H1 (cell line): ENCODE data around the gene KCNMA1. TPM values are rescaled to one million over a fixed set of nuclear protein-coding genes. Genes with fewer than 3 reads are reported as not detected.

ENCODE experiments used
- CTCF ChIA-PET: fragments of 300-600 bp; sonication (Branson Sonifier 250); formaldehyde crosslinking; loops from one replicate; lab custom pipeline; 2021; ENCODE audit not compliant: partially characterized antibody; lab: Charles Lee
- POLR2A ChIA-PET: fragments of 300-600 bp; sonication (Branson Sonifier 250); formaldehyde crosslinking; loops from one replicate; lab custom pipeline; 2021; ENCODE audit warnings: inconsistent platforms; ENCODE audit not compliant: partially characterized antibody; lab: Charles Lee
- DNase-seq, 2 experiments: peaks; one replicate each; pipeline versions ENCODE4 v3.0.0 to v3.0.0-alpha.2; 2010 to 2022; ENCODE audit warnings: low spot score in 2 of 2, low read depth in 1 of 2, mixed read lengths in 1 of 2
- FAIRE-seq: peaks from 2 replicates; lab custom pipeline; 2011; peaks lifted over from hg19 to GRCh38; lab: Jason Lieb, UNC
- H2AFZ ChIP-seq: 2 replicates; pipeline ENCODE4 v1.8.1; 2012; ENCODE audit warnings: low read length, inconsistent platforms
- H2AK5ac ChIP-seq: 2 replicates; pipeline ENCODE4 v1.6.1; 2013; ENCODE audit warnings: low read depth, low read length
- H2BK120ac ChIP-seq: replicated peaks from 2 replicates; pipeline ENCODE3; 2013; ENCODE audit warnings: low read depth, low read length, inconsistent platforms
- H2BK12ac ChIP-seq: 2 replicates; pipeline ENCODE4 v1.6.1; 2013; ENCODE audit warnings: low read depth, low read length
- H2BK15ac ChIP-seq: 2 replicates; pipeline ENCODE4 v1.6.1; 2013; ENCODE audit warnings: low read length
- H2BK20ac ChIP-seq: 2 replicates; pipeline ENCODE4 v1.6.1; 2013; ENCODE audit warnings: low read length
- H2BK5ac ChIP-seq: 2 replicates; pipeline ENCODE4 v1.6.1; 2013; ENCODE audit warnings: low read depth, low read length
- H3K14ac ChIP-seq: 2 replicates; pipeline ENCODE4 v1.6.1; 2013; ENCODE audit warnings: inconsistent platforms; ENCODE audit not compliant: insufficient read length
- H3K18ac ChIP-seq: 2 replicates; pipeline ENCODE4 v1.6.1; 2013; ENCODE audit warnings: low read length; ENCODE audit errors: extremely low read depth
- H3K23ac ChIP-seq: 2 replicates; pipeline ENCODE4 v1.6.1; 2013; ENCODE audit warnings: inconsistent platforms; ENCODE audit not compliant: insufficient read length
- H3K23me2 ChIP-seq: 2 replicates; pipeline ENCODE4 v1.6.1; 2013; ENCODE audit warnings: low read depth, low read length
- H3K27ac ChIP-seq: 2 replicates; pipeline ENCODE4 v1.6.1; 2011; ENCODE audit warnings: low read depth, low read length, inconsistent platforms
- H3K27me3 ChIP-seq, 4 experiments: replicated peaks in 1 of 4; 1 replicate in 1 of 4; 2 replicates in 3 of 4; pipeline versions ENCODE4 v1.6.1 to v1.8.1; 2011 to 2013; ENCODE audit warnings: low read length in 3 of 4, mild to moderate bottlenecking in 3 of 4, inconsistent platforms in 2 of 4, mixed read lengths in 2 of 4, moderate library complexity in 1 of 4; ENCODE audit not compliant: control insufficient read depth in 3 of 4, insufficient read depth in 3 of 4; ENCODE audit errors: extremely low read depth in 1 of 4
- H3K36me3 ChIP-seq, 4 experiments: 2 replicates each; pipeline versions ENCODE4 v1.6.1 to v1.8.1; 2011 to 2013; ENCODE audit warnings: mild to moderate bottlenecking in 4 of 4, low read length in 3 of 4, moderate library complexity in 2 of 4, control low read depth in 1 of 4, inconsistent platforms in 1 of 4; ENCODE audit not compliant: insufficient read depth in 4 of 4, control insufficient read depth in 2 of 4
- H3K4ac ChIP-seq: replicated peaks from 2 replicates; pipeline ENCODE3; 2013; ENCODE audit warnings: low read length, low read depth, mixed read lengths, inconsistent platforms; ENCODE audit not compliant: insufficient read length
- H3K4me1 ChIP-seq, 4 experiments: replicated peaks in 1 of 4; 1 replicate in 1 of 4; 2 replicates in 3 of 4; pipeline versions ENCODE4 v1.6.1 to v1.8.1; 2011 to 2013; ENCODE audit warnings: low read length in 3 of 4, inconsistent platforms in 2 of 4, mixed read lengths in 1 of 4; ENCODE audit not compliant: insufficient read depth in 4 of 4, control insufficient read depth in 3 of 4
- H3K4me2 ChIP-seq, 2 experiments: 2 replicates each; pipeline versions ENCODE4 v1.6.1 to v1.8.1; 2011 to 2013; ENCODE audit warnings: low read depth in 2 of 2, low read length in 2 of 2, control low read depth in 1 of 2, inconsistent platforms in 1 of 2, mild to moderate bottlenecking in 1 of 2; ENCODE audit not compliant: insufficient read depth in 1 of 2
- H3K4me3 ChIP-seq, 4 experiments: fragments of 200-600, 300-600 bp in 1 of 4; sonication (generic), shearing (Covaris generic), sonication (Bioruptor Twin) in 1 of 4; 2 replicates each; pipeline versions ENCODE4 v1.5.1 to v1.8.1; 2011 to 2016; ENCODE audit warnings: low read length in 4 of 4, low read depth in 3 of 4, control low read depth in 2 of 4, inconsistent platforms in 2 of 4, mild to moderate bottlenecking in 2 of 4, mixed read lengths in 1 of 4, moderate library complexity in 1 of 4; ENCODE audit not compliant: insufficient read depth in 2 of 4; ENCODE audit errors: extremely low read depth in 1 of 4
- H3K56ac ChIP-seq: replicated peaks from 2 replicates; pipeline ENCODE3; 2013; ENCODE audit warnings: low read depth, mild to moderate bottlenecking, mixed read lengths, low read length, inconsistent platforms; ENCODE audit not compliant: insufficient read length
- H3K79me1 ChIP-seq: 2 replicates; pipeline ENCODE4 v1.6.1; 2013; ENCODE audit warnings: low read depth, low read length, control low read depth
- H3K79me2 ChIP-seq, 2 experiments: 2 replicates each; pipeline versions ENCODE4 v1.6.1 to v1.8.1; 2012 to 2013; ENCODE audit warnings: low read length in 2 of 2, mild to moderate bottlenecking in 2 of 2, inconsistent platforms in 1 of 2; ENCODE audit not compliant: insufficient read depth in 2 of 2, control insufficient read depth in 1 of 2
- H3K9ac ChIP-seq, 4 experiments: replicated peaks in 1 of 4; 1 replicate in 1 of 4; 2 replicates in 3 of 4; pipeline versions ENCODE4 v1.6.1 to v1.8.1; 2011 to 2013; ENCODE audit warnings: low read depth in 3 of 4, low read length in 3 of 4, control low read depth in 2 of 4, mild to moderate bottlenecking in 2 of 4, moderate library complexity in 2 of 4, inconsistent platforms in 1 of 4; ENCODE audit errors: extremely low read depth in 1 of 4
- H3K9me3 ChIP-seq, 2 experiments: 2 replicates each; pipeline versions ENCODE4 v1.6.1 to v1.8.1; 2012 to 2013; ENCODE audit warnings: mild to moderate bottlenecking in 2 of 2, moderate library complexity in 2 of 2, control low read depth in 1 of 2, inconsistent platforms in 1 of 2, low read depth in 1 of 2, low read length in 1 of 2, mixed read lengths in 1 of 2; ENCODE audit not compliant: insufficient read depth in 2 of 2
- H4K20me1 ChIP-seq, 2 experiments: replicated peaks in 1 of 2; 2 replicates each; pipeline versions ENCODE3 to v1.8.1; 2011 to 2013; ENCODE audit warnings: inconsistent platforms in 2 of 2, low read length in 2 of 2, mild to moderate bottlenecking in 1 of 2; ENCODE audit not compliant: insufficient read depth in 2 of 2, control insufficient read depth in 1 of 2
- H4K5ac ChIP-seq: 2 replicates; pipeline ENCODE4 v1.6.1; 2013; ENCODE audit warnings: low read length, low read depth, mixed read lengths, inconsistent platforms; ENCODE audit not compliant: insufficient read length
- H4K8ac ChIP-seq: 2 replicates; pipeline ENCODE4 v1.8.0; 2013; ENCODE audit warnings: mild to moderate bottlenecking, moderate library complexity, low read length, inconsistent platforms; ENCODE audit not compliant: insufficient read depth; ENCODE audit errors: extremely low read depth
- H4K91ac ChIP-seq: replicated peaks from 2 replicates; pipeline ENCODE3; 2013; ENCODE audit warnings: low read length, mixed read lengths, inconsistent platforms; ENCODE audit not compliant: insufficient read length
- CEBPB ChIP-seq: IDR thresholded peaks from 2 replicates; pipeline ENCODE4 v1.6.1; 2012; ENCODE audit warnings: low read depth, low read length
- SUZ12 ChIP-seq: fragments of 200-600 bp; sonication (generic); IDR thresholded peaks from 2 replicates; pipeline ENCODE4 v1.6.1; 2012; ENCODE audit warnings: mild to moderate bottlenecking, inconsistent platforms, low read length, moderate library complexity, mixed read lengths
- WGBS, 2 experiments: shearing (Covaris generic) in 1 of 2; methylation state at CpG; one replicate each; pipeline versions ENCODE4 v1.1.6 to v1.1.7; 2013 to 2015; ENCODE audit warnings: low lambda C conversion rate in 2 of 2, mixed read lengths in 2 of 2, inconsistent platforms in 1 of 2, low coverage in 1 of 2, missing lambda C conversion rate in 1 of 2; ENCODE audit not compliant: insufficient replicate concordance in 2 of 2, insufficient coverage in 1 of 2, insufficient read length in 1 of 2; ENCODE audit errors: extremely low coverage in 1 of 2, missing lambda C conversion rate in 1 of 2; 5-methylcytosine and 5-hydroxymethylcytosine counted together
- polyA plus RNA-seq, 7 experiments: library from polyadenylated mRNA; depleted of rRNA in 3 of 7; stranded (reverse) in 5 of 7; unstranded in 2 of 7; fragments of >200 nt in 5 of 7; fragments of 200-250 nt in 2 of 7; gene quantifications; 1 replicate in 5 of 7; 2 replicates in 1 of 7; 4 replicates in 1 of 7; pipeline versions ENCODE4 v1.2.1 to v1.2.3, GENCODE V29; 2011 to 2013; ENCODE audit warnings: missing spikeins in 2 of 7, mixed read lengths in 2 of 7
- total RNA-seq: library from RNA; stranded (reverse); fragmentation: NEBNext Ultra II Directional; extraction: Animal tissue kit (Norgen Biotek cat#: 25700); gene quantifications from 2 replicates; pipeline ENCODE4 v1.2.1, GENCODE V29; 2021
- TF ChIP-seq, protein P1 (sequence below): IDR thresholded peaks from 2 replicates; pipeline ENCODE4 v1.6.1; 2011; ENCODE audit warnings: low read length, improper control_type of control experiment

Gene KCNMA1
- total and polyA plus RNA-seq, 2 of the 8 experiments (the other 6 are each of a cell fraction or from before 2014, with no cell fraction given) = 10.2 to 11.1 TPM

DNA sequence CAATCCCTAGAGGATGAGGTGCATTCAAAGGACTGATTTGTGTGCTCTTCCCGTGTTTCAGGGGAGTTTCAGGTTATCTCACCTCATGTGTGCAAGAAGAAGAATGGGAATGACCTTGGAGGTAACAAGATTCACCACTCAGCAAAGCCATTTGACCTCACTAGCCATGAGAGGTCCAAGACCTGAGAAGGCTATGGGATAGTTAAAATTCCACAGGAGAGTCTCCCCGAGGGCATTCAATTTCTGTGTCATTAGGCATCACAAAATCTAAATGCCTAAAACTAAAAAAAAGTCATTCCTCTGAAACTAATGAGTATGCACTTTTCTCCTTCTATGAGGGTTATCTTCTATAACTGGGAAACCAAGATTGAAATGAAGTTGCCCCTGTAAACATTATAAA is 433.4 kb downstream of the KCNMA1 start:
- Histone ChIP-seq H4K20me1 (no peaks in the 10 kb centered on the region), H2AK5ac (no peak overlapping the region), H3K18ac (no peak overlapping the region), H3K27ac (no peak overlapping the region), H3K23ac (no peak overlapping the region), H3K23me2 (no peaks in the 10 kb centered on the region), H3K4me3 (no peak overlapping the region), H4K5ac (no peak overlapping the region), H3K4me1 (0 out of 7 replicates have a peak, but pooled peaks cover 0 to 2% (median 0%) of the 10 kb centered on the region in 4 experiments), H3K56ac (no peak overlapping the region), H3K4ac (no peak overlapping the region), H3K14ac (no peak overlapping the region), H4K8ac (no peak overlapping the region), H3K4me2 (no peak overlapping the region), H3K79me2 (no peaks in the 10 kb centered on the region), H3K9me3 (no peaks in the 10 kb centered on the region), H3K9ac (no peak overlapping the region), H2BK12ac (no peak overlapping the region), H3K36me3 (no peaks in the 10 kb centered on the region), H2AFZ (no peak overlapping the region), H3K27me3 (no peaks in the 10 kb centered on the region), H2BK120ac (no peak overlapping the region), H3K79me1 (no peaks in the 10 kb centered on the region), H2BK5ac (no peak overlapping the region), H2BK20ac (no peak overlapping the region), H4K91ac (no peak overlapping the region), H2BK15ac (no peak overlapping the region)
- ChIA-PET POLR2A (no interaction called here), CTCF (interaction anchor here (1.3 kb wide), 1 partner anchor 30 kb away, joined by 3 read pairs; no protein-coding TSS in a partner anchor)
- TF ChIP-seq SUZ12 = no peak
- TF ChIP-seq, protein P1, sequence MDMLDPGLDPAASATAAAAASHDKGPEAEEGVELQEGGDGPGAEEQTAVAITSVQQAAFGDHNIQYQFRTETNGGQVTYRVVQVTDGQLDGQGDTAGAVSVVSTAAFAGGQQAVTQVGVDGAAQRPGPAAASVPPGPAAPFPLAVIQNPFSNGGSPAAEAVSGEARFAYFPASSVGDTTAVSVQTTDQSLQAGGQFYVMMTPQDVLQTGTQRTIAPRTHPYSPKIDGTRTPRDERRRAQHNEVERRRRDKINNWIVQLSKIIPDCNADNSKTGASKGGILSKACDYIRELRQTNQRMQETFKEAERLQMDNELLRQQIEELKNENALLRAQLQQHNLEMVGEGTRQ = no peak
- TF ChIP-seq CEBPB = no peak
- no peak for FAIRE-seq
- WGBS, 2 experiments = 81% methylated on average over 2 of the region's 2 CpGs; no CpG with 5 or more reads in 1 of the 2 experiments
- no peak for DNase-seq
